LHCN-M2 (cell line): ENCODE data around the gene SDR39U1. TPM values are rescaled to one million over a fixed set of nuclear protein-coding genes. Genes with fewer than 3 reads are reported as not detected.
A peak's percentile ranks its signal among the peaks of the same experiment; 100 is the strongest.

ENCODE experiments used
- DNase-seq: peaks from one replicate; pipeline ENCODE4 v3.0.0-alpha.2; 2012; ENCODE audit warnings: low read depth
- total RNA-seq: library from RNA; depleted of rRNA; stranded (reverse); fragments of >200 nt; gene quantifications from 2 replicates; pipeline ENCODE4 v1.2.3, GENCODE V29; 2014

The SDR39U1 gene
- total RNA-seq, 1 experiment from 2014 or later: 26.6 TPM

DNA sequence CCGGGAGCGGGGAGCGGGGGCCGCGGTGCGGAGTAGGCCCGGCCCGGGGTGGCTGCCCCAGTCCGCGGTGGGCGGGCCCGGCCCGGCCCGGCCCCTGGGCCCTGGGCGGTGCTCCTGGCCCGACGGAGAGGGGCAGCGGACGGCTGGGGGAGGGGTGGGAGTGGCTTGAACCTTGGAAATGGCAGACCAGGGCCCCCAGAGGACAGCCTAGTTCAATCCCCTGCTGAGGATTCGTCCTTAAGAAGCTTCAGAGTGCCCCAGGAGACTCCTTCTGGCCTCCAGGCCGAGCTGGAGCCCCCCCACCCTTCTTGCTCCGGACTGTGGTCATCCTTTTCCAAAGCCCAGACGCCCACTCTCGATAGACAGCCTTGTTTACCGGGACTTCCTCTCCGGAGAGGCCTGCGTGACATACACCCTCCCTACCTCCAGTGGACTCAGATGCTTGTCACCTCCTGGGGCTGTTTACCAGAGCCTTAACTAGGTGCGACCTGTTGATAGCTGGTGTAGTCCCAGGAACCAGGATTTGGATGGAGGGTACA, 12.4 kb downstream of the SDR39U1 start:
- peak; percentile 69 for DNase-seq

DNA sequence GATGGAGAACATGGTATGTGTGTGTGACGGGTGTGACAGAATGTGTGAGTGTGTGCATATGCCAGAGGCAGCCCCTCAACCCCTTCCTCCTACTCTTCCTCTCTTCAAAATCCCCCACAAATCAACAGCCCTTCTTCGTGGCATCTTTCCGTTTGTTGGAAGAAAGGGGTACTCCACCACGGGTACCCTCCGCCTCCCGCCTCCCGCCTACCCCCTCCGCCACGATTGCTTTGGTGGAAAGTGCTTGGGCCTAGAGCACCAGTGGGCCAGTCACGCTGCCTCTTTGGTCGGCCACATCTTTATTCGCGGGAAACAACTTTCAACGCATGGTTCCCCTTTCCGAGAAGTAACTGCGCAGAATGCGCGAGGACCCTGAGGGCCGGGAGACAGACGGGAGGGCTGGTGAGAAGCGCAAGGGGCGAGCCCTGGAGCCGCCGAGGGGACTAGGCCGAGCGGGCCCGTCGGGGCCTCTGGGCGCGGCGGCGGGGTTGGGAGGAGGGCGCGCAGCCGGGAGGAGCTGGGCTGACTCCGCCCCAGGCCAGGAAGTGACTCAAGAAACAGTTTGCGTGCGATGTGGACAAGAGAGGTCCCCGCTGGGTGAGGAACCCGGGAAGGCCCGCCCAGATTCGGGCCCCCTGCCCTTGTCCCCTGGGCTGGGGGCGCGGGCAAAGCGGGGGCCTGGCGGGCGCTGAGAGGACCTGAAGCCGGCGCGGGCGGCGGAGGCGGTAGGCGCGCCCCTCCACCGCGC, 13.0 kb downstream of the SDR39U1 start, which contains the start of the genes CBLN3 and KHNYN:
TSS of gene CBLN3 (minus strand) at position 274 of the 748 bp plus-strand sequence. CDS start 614 bp downstream, outside the sequence.
TSS of gene KHNYN (plus strand) at position 560 of the 748 bp plus-strand sequence. CDS start 777 bp downstream, outside the sequence.
- DNase-seq: peak; percentile 91

DNA sequence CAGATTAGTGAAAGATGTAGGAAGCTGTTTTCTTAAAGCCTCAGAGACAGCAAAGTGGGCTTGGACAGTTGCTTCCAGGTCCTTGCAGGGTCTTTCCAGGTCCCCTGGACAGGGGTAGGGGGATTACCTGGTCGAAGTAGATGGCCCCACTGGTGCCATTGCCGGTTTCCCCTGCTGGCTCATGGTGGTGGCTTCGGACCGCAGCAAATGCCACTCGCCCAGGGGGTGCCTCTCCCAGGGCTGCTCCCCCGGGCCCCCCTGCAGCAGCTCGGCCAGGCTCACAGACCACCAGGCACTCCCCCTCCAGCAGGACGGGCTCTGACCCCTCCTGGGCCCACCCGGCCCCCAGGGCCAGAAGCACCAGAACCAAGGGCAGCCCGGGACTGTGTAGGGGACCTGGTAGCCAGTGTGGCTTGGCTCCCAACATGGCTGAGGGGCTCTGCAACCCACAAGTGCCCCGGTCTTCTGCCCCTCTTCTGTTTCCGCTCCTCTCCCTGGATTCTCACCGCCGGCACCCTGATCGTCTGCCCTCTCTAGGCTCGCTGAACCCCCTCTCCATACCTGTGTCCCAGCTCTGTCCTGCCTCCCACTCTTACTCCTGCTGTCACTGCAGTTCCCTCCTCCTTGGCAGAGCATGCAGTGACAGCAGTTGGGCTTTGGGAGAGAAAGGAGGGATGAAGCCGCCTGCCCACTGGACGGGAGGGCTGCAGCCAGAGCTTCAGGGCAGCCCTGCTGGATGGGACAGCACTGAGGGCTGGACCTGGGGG, 13.8 kb downstream of the SDR39U1 start:
- no peak for DNase-seq

DNA sequence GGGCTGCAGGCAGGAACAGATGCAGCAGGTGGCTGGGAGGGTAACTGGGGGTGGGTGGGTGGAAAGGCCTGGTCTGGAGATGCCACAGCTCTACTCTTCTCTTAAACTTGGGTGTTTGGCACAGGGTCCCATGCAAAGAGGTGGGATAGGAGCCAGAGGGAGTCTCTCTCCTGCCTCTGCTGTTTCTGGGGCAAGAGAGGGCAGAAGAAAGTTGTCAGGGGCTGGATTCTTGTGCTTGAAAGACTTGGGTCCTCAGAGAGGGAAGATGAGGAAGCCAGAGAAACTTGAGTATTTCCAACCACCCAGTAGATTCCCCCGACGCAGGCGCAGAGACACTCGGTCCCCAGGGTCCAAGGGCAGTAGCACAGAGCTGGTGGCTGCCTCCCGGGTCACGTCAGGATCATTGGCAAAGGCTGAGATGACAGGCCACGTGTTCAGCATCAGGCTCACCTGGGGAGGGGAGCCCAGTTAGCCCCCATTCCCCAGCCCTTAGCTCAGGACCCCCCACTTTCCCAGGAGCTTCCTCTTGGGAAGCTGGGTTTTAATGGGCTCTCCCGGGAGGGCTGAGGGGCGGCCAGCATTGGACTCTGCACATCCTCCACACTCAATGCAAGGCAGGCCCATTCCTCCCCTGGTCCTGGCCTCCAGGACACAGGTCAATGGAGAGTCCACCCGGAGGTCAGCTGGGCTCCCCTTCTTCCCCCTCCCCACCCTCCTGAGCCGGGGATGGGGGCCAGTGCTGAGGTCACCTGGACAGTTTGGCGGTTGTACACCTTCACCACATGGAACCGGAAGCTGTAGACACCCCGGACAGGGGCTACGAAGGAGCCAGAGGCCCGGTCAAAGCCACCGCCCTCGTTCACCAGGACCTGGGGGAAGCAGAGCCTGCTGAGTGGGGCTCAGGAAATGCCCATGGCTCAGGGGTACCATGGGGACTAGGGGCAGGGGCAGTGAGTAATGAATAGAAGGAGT, 14.8 kb downstream of the SDR39U1 start:
- DNase-seq: no peak

DNA sequence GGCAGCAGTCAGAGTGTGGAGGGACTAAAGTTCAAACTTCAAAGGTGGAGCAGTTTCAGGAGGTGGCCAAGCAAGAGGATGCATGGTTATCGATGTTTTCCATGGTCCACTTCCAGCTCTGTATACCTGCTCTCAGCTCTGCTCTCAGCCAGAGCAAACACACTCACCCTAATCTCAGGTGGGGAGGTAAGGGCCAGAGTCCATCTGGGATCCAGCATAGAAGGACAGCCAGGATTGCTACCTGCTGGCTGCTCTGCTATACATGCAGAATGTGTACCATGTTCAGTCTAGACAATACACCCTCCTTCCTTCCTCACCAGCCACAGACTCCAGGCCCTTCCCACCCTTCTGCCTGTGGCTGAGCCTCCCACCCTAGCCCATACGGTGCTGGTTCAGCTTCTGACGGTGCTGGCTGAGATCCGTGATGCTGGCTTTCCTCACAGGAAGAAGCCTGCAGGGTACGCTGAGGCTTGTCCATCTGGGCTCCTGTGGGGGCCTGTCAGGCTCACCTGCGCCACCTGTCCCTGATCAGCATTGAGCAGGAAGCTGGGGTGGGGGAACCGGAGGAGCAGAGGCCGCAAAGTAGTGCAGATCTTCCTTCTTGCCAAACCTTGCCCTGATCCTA, 15.6 kb downstream of the SDR39U1 start:
- no peak for DNase-seq

DNA sequence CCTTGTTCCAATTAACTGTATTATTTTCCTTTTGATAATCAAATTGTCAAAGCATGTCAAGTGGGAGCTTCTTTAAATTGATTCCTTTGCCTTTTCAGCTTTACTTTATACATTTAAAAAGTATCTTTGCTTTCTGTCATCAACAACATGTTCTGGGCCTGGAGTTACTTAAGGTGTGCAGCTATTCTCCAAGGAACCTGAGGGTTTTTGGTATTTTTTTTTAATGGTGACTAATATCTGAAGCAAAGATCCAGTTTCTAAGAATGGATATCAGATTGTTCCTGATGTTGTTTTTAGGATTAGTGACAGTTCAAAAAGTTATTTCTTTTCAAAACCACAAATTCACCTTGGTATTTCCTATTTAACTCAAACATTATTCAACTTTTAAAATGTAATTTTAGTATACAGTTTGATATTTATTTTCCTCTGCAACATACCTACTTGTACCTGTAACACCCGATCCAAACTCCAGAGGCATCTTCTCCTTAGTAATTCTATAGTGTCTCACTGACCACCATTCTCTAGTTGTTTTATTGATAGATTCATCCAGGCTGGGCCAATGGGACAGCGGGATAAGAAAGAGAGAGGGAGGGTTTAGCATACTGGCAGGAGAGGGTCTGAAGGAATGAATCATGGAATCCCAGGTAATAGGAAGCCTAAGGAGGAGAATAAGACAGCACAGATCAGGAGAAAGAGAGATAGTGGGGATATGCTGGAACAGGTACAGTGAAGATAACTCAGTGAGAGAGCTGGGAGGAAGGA, 16.2 kb downstream of the SDR39U1 start:
- no peak for DNase-seq

DNA sequence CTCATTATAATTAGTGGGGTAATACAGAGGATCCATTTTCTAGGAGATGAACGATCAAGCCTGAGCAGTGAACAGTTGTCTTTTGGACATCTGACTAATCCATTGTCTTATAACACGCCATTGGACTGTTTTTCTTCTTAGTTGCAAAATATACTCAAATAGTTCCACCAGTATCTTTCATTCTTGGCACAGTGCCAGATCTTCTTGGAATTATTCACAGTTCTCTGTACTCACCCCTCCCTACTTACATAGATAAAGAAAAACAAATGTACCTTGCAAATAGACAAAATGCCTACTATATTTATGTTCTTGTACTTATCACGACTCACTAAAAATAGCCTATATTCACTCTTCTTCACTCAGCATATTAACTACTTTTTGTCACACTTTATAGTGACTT, 16.9 kb downstream of the SDR39U1 start:
- peak; percentile 88 for DNase-seq

DNA sequence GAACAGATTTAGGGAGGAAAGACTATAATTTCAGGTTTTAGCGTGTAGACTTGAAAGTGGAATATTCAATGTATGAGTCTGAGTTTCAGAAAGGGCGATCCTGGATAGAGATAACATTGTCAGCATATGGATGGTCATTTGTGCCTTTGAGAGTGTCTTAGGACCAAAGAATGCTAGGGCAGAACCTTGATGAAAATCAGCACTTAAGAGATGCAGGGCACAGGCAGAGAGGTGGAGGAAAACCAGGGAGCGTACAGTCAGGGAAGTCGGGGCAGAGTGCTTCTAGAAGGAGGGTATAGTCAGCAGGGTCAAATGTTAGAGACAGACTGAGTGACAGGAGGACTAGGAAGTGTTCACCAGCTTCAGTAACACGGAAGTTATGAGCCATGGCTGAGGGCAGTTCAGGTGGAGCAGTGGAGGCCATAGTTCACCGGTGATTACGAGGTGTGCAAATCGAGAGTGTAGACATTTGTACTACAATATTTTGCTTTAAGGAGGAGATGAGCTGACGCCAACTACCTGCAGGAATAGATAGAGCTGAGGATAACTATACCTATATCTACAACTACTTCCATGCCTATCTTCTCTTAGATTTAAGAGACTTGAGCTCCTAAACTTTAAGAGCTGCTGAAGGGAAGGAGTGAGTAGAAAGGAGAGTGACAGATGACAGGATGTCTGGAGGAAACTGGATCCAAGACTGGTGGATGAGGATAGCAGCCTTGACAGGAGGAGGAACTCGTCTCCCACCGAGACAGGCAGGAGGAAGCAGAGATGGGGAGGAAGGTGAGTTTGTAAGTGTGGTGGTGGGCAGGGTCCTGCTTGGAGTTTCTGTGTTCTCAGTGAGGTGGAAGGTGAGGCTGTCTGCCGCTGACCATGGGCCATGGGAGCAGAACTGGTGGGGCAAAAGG, 19.6 kb downstream of the SDR39U1 start:
- no peak for DNase-seq

DNA sequence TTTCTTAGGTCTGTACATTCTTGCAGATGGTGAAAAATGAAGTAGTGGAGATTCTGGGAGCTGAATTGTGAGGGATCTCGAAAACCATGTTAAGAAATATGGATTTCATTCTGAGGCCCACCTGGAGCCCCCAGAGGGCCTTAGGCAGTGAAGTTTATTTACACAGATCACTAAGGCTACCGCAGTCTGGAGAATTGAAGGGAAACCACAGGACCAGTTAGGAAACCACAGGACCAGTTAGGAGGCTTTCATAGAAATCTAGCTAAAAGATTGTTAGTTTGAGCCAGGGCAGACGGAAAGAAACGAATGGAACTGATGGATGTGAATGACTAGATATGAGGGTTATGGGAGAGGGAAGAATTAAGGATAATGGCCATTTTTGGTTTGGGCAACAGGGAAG, 20.3 kb downstream of the SDR39U1 start:
- no peak for DNase-seq

DNA sequence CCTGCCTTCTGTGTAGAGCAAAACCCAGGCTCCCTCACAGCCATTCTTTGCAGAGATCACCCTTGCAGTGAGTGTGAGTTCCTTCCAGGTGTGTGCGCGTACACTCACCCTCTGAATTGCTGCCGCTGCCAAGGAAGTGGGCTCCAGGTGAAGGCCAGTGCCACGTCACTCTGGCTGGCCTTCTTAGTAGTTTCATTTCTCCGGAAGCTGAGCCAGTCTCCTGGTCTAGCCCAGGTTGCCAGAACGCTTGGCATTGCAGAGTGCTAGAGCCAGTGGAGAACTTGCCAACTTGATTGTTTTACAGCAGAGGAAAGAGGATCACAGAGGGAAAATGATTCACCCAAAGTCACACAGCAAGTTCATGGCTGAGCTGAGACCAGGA, 24.1 kb downstream of the SDR39U1 start:
- DNase-seq: no peak

DNA sequence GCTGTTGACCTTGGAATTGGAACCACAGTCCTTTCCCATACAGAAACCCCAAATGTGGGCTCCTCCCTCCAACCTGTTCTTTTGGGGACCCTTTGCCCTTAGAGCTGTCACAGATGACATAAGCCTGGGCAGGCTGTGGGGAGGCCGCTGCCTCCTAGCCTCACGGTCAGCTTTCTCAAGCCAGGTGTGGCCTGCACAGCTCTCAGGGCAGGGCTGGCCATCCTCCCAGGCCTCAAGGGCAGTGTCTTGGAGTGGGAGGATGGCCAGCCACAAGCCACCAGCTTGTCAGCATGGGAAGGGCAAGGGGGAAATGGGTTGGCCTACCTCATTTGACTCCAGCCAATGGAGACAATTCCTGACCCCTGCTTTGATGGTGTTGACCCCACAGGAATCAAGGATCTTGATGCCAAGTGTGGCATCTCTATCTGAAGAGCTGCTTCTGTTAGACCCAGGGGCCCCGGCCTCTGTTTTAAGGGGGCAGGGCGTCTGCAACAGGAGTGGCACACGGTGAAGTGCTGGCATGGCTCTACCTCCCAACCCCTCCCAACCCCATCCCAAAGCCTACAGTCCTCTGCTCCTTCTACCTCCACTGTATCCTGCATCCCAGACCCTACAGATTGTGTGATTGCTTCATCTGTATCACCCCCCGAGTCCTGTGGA, 24.6 kb downstream of the SDR39U1 start:
- DNase-seq: no peak

DNA sequence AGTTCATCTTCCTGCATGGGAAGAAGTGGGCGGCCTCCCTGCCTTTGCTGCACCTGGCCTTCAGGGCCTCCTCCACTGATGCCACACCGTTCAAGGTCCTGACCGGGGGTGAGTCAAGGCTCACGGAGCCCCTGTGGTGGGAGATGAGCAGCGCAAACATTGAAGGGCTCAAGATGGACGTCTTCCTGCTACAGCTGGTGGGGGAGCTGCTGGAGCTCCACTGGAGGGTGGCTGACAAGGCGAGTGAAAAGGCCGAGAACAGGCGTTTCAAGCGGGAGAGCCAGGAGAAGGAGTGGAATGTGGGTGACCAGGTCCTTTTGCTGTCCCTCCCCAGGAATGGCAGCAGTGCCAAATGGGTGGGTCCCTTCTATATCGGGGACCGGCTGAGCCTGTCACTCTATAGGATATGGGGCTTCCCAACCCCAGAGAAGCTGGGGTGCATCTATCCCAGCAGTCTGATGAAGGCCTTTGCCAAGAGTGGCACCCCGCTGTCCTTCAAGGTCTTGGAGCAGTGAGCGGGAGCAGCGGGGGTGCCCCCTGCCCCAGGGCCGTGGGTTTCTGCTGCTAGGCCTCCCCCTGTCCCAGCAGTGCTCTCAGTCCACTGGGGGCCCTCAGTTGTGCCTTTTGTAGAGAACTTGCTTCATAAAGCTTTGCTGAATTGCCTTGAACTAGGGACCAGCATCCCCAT, 25.5 kb downstream of the SDR39U1 start:
- no peak for DNase-seq

DNA sequence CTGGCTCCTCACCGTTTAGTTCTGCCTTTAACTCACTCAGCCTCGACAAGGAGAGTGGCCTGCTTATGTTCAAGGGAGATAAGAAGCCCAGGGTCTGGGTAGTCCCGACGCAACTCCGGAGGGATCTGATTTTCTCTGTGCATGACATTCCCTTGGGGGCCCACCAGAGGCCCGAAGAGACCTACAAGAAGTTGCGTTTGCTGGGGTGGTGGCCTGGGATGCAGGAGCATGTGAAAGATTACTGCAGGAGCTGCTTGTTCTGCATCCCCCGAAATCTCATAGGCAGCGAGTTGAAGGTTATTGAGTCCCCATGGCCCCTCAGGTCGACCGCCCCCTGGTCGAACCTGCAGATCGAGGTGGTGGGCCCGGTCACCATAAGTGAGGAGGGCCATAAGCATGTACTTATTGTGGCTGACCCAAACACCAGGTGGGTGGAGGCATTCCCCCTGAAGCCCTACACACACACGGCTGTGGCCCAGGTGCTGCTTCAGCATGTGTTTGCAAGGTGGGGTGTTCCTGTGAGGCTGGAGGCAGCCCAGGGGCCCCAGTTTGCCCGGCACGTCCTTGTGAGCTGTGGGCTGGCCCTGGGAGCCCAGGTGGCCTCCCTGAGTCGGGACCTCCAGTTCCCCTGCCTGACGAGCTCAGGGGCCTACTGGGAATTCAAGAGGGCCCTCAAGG, 26.2 kb downstream of the SDR39U1 start:
- DNase-seq: no peak

DNA sequence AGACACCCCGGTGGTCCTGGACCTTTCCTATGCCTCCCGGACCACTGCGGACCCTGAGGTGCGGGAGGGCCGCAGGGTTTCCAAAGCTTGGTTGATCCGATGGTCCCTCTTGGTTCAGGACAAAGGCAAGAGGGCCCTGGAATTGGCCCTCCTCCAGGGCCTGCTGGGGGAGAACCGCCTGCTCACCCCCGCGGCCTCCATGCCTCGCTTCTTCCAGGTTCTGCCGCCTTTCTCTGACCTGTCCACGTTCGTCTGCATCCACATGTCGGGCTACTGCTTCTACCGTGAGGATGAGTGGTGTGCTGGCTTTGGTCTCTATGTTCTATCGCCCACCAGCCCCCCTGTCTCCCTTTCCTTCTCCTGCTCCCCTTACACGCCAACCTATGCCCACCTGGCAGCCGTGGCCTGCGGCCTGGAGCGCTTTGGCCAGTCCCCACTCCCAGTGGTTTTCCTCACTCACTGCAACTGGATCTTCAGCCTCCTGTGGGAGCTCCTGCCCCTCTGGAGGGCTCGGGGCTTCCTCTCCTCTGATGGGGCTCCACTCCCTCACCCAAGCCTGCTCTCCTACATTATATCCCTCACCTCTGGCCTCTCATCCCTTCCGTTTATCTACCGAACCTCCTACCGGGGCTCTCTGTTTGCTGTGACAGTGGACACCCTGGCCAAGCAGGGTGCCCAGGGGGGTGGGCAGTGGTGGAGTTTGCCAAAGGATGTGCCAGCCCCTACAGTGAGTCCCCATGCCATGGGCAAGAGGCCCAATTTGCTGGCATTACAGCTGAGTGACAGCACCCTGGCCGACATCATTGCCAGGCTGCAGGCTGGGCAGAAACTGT, 26.9 kb downstream of the SDR39U1 start:
- DNase-seq: no peak

DNA sequence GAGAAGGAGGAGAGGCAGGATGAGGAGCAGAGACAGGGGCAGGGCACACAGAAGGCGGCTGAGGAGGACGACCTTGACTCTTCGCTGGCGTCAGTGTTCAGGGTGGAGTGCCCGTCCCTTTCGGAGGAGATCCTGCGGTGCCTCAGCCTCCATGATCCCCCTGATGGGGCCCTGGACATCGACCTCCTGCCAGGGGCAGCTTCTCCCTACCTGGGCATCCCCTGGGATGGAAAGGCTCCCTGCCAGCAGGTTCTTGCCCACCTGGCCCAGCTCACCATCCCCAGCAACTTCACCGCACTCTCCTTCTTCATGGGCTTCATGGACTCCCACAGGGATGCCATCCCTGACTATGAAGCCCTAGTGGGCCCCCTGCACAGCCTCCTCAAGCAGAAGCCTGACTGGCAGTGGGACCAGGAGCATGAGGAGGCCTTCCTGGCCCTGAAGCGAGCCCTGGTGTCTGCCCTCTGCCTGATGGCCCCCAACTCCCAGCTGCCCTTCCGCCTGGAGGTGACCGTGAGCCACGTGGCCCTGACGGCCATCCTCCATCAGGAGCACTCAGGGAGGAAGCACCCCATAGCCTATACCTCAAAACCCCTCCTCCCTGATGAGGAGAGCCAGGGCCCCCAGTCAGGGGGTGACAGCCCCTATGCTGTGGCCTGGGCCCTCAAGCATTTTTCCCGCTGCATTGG, 27.7 kb downstream of the SDR39U1 start:
- DNase-seq: no peak

DNA sequence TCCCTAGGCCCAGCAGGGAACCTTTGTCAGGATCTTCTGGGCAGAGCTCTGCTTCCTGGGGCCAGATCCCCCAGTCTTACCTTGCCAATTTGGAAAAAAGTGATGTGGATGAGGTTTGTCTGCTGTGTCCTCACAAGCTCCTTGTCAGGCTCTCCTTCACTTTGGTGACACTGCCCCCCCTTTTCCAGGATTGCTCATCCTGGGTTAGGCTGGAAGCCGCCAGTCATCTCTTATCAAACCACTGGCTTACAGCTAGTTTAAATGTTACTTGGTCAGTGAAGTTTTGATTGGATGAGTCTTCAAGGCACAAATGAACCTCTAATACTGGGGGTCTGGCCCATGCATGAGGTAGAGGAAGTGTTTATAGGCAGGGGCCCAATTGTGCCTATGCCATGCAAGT, 28.5 kb downstream of the SDR39U1 start:
- DNase-seq: no peak
